HEK293 (cell line): ENCODE results near the gene RPS6KB2.
"Not testable (repeated sequence)": the region's sequence is repeated elsewhere in the genome, so short reads cannot be mapped to it uniquely, and the experiment has no call there.

Experiments
- CTCF ChIA-PET: fragments of 350-600 bp; formaldehyde crosslinking; extraction: SDS; loops from one replicate; lab custom pipeline; 2021; ENCODE audit warnings: antibody characterized with exemption; lab: Yijun Ruan, JAX
- POLR2A ChIA-PET: fragments of 300-600 bp; formaldehyde crosslinking; extraction: SDS; loops from one replicate; lab custom pipeline; 2020; ENCODE audit warnings: antibody characterized with exemption, inconsistent platforms; lab: Yijun Ruan, JAX
- H3K27ac ChIP-seq: fragments of 200-500 bp; sonication (Bioruptor generic); 2 replicates; pipeline ENCODE4 v1.5.1; 2014; ENCODE audit warnings: low read depth, low read length, control low read depth, inconsistent platforms; ENCODE audit errors: extremely low read depth
- H3K36me3 ChIP-seq, 2 experiments: fragments of 200-500 bp in 1 of 2; sonication (Bioruptor generic) in 1 of 2; 1 replicate in 1 of 2; 2 replicates in 1 of 2; pipeline ENCODE4 v1.5.1; 2014 to 2017; ENCODE audit warnings: inconsistent platforms in 2 of 2, low read length in 2 of 2; ENCODE audit not compliant: control insufficient read depth in 2 of 2, insufficient read depth in 1 of 2
- H3K4me1 ChIP-seq: fragments of 200-500 bp; sonication (Bioruptor generic); 2 replicates; pipeline ENCODE4 v1.5.1; 2014; ENCODE audit warnings: mild to moderate bottlenecking, low read length, inconsistent platforms; ENCODE audit not compliant: control insufficient read depth, insufficient read depth
- H3K4me3 ChIP-seq: 2 replicates; pipeline ENCODE4 v1.5.1; 2011; ENCODE audit warnings: low read depth, mild to moderate bottlenecking, control low read depth, low read length, moderate library complexity
- H3K9me3 ChIP-seq: fragments of 200-500 bp; sonication (Bioruptor generic); 2 replicates; pipeline ENCODE4 v1.5.1; 2014; ENCODE audit warnings: low read depth, low read length, inconsistent platforms; ENCODE audit not compliant: control insufficient read depth, insufficient read depth
- GLIS2 ChIP-seq: fragments of 450-650 bp; formaldehyde crosslinking; IDR thresholded peaks from 2 replicates; pipeline ENCODE4 v1.5.1; 2016; ENCODE audit warnings: missing biosample characterization, missing genetic modification characterization
- KLF17 ChIP-seq: fragments of 450-650 bp; formaldehyde crosslinking; IDR thresholded peaks from 2 replicates; pipeline ENCODE4 v1.5.1; 2016; ENCODE audit warnings: missing biosample characterization, missing genetic modification characterization
- OSR2 ChIP-seq: fragments of 450-650 bp; formaldehyde crosslinking; IDR thresholded peaks from 2 replicates; pipeline ENCODE4 v1.5.1; 2016; ENCODE audit warnings: missing biosample characterization, missing genetic modification characterization
- SP7 ChIP-seq: fragments of 450-650 bp; formaldehyde crosslinking; IDR thresholded peaks from 2 replicates; pipeline ENCODE4 v1.5.1; 2016; ENCODE audit warnings: missing biosample characterization, missing genetic modification characterization
- ZBTB11 ChIP-seq: fragments of 450-650 bp; formaldehyde crosslinking; conservative IDR thresholded peaks from 2 replicates; pipeline ENCODE4 v1.5.1; 2016; ENCODE audit warnings: low read depth, missing biosample characterization, missing genetic modification characterization
- ZBTB48 ChIP-seq: fragments of 450-650 bp; formaldehyde crosslinking; IDR thresholded peaks from 2 replicates; pipeline ENCODE4 v1.5.1; 2016; ENCODE audit warnings: missing biosample characterization, missing genetic modification characterization
- ZBTB8A ChIP-seq: fragments of 450-650 bp; formaldehyde crosslinking; IDR thresholded peaks from 2 replicates; pipeline ENCODE4 v1.5.1; 2016; ENCODE audit warnings: missing biosample characterization, missing genetic modification characterization
- ZNF335 ChIP-seq: fragments of 450-650 bp; formaldehyde crosslinking; conservative IDR thresholded peaks from 2 replicates; pipeline ENCODE4 v1.5.1; 2016; ENCODE audit warnings: missing biosample characterization, missing genetic modification characterization
- ZNF394 ChIP-seq: fragments of 450-650 bp; formaldehyde crosslinking; IDR thresholded peaks from 2 replicates; pipeline ENCODE4 v1.5.1; 2016; ENCODE audit warnings: missing biosample characterization, missing genetic modification characterization, mild to moderate bottlenecking, moderate library complexity, borderline replicate concordance
- ZNF449 ChIP-seq: fragments of 450-650 bp; formaldehyde crosslinking; IDR thresholded peaks from 2 replicates; pipeline ENCODE4 v1.5.1; 2017; ENCODE audit warnings: missing biosample characterization, mild to moderate bottlenecking, missing genetic modification characterization, moderate library complexity

RPS6KB2 gene

GRCh38 chr11:67401495-67402191, 26.7 kb upstream of the RPS6KB2 start, which contains the start of gene PPP1CA (continued):
- TF ChIP-seq ZBTB11 (tag by site-specific recombination) = 0 out of 2 replicates have a peak, but pooled peaks have one; percentile 22

- ChIA-PET CTCF (interaction anchor here (0.5 to 2.8 kb wide), 21 partner anchors 10 to 475 kb away, joined by 3 to 20 read pairs (median 6); partner anchors contain the start of genes PITPNM1, RAD9A and TMEM134), POLR2A (interaction anchor here (0.7 to 3.3 kb wide), 21 partner anchors 9 to 227 kb away, joined by 3 to 53 read pairs (median 7); partner anchors contain the start of genes GPR152, GSTP1, NUDT8 and PITPNM1)
- Histone ChIP-seq H3K4me3 (peak overlapping the region; percentile 14), H3K36me3 (peaks cover 0 to 33% of the 10 kb centered on the region in 2 experiments; a peak in 1 of 3 replicates)
- not testable (repeated sequence) for H3K9me3 ChIP-seq, H3K27ac ChIP-seq, H3K4me1 ChIP-seq
- TF ChIP-seq ZBTB48 (peak; percentile 11; the same call in 1 of the 2 replicates), ZNF394 (tag by site-specific recombination) (peak; percentile 81), GLIS2 (tag by site-specific recombination) (0 out of 2 replicates have a peak, but pooled peaks have one; percentile 26), ZNF335 (0 out of 2 replicates have a peak, but pooled peaks have one; percentile 19), SP7 (tag by site-specific recombination) (peak; percentile 85), KLF17 (peak; percentile 63; the same call in 1 of the 2 replicates), ZBTB8A (tag by site-specific recombination) (peak; percentile 15; the same call in 1 of the 2 replicates), OSR2 (tag by site-specific recombination) (peak; percentile 61), ZNF449 (tag by site-specific recombination) (0 out of 2 replicates have a peak, but pooled peaks have one; percentile 10)
These were observed 26.0 kb upstream of the RPS6KB2 start for GRCh38 chr11:67402192-67402839.

- POLR2A ChIA-PET = interaction anchor here (0.7 to 2.8 kb wide), 4 partner anchors 9 to 36 kb away, joined by 9 to 25 read pairs (median 13); partner anchors contain the start of gene RPS6KB2
- not testable (repeated sequence) for H3K4me3 ChIP-seq
- CTCF ChIA-PET = interaction anchor here (1.3 kb wide), 1 partner anchor 46 kb away, joined by 3 read pairs; no protein-coding TSS in a partner anchor
These were observed 25.2 kb upstream of the RPS6KB2 start for GRCh38 chr11:67403085-67403484.

More at GRCh38 chr11:67403085-67403484, 25.2 kb upstream of the RPS6KB2 start:
- not testable (repeated sequence) for H3K4me1 ChIP-seq, H3K27ac ChIP-seq, H3K9me3 ChIP-seq
- H3K36me3 ChIP-seq = peaks cover 0 to 25% of the 10 kb centered on the region in 2 experiments; a peak in 1 of 3 replicates
